ENCODE data around the gene NDC80. TPM values are rescaled to one million over a fixed set of nuclear protein-coding genes. Genes with fewer than 3 reads are reported as not detected.

NDC80 gene
- total RNA-seq, 1 donor from 2014 or later, result 0.55 TPM

GRCh38 chr18:2555895-2556294 lies 15.5 kb upstream of the NDC80 start:
- no peak overlapping the region for H3K4me3 ChIP-seq
- no peaks in the 10 kb centered on the region for H3K27me3 ChIP-seq (ENCODE audit: low read depth)
- intact Hi-C loops (cut with micrococcal nuclease), result no loop called here
- H3K27ac ChIP-seq (replicated peaks), result no peak overlapping the region
- H3K9me3 ChIP-seq (replicated peaks), result no peaks in the 10 kb centered on the region
- peaks cover 25% of the 10 kb centered on the region for H3K36me3 ChIP-seq
- no peak for DNase-seq
- no peaks in the 10 kb centered on the region for H3K4me1 ChIP-seq
- TF ChIP-seq CTCF (IDR thresholded peaks at IDR 0.05; ENCODE audit: borderline replicate concordance), result no peak

- Histone ChIP-seq H3K9me3 (replicated peaks) (no peaks in the 10 kb centered on the region), H3K27me3 (ENCODE audit: low read depth) (no peaks in the 10 kb centered on the region), H3K4me1 (no peaks in the 10 kb centered on the region), H3K36me3 (peaks cover 25% of the 10 kb centered on the region), H3K27ac (replicated peaks) (no peak overlapping the region), H3K4me3 (no peak overlapping the region)
- intact Hi-C loops (cut with micrococcal nuclease), result no loop called here
- TF ChIP-seq CTCF (IDR thresholded peaks at IDR 0.05; ENCODE audit: borderline replicate concordance), result no peak
- no peak for DNase-seq
Observed at GRCh38 chr18:2557536-2557935, 13.8 kb upstream of the NDC80 start.

- Histone ChIP-seq H3K27me3 (ENCODE audit: low read depth) (no peaks in the 10 kb centered on the region), H3K4me3 (no peak overlapping the region), H3K9me3 (replicated peaks) (no peaks in the 10 kb centered on the region), H3K27ac (replicated peaks) (no peak overlapping the region), H3K36me3 (peaks cover 29% of the 10 kb centered on the region), H3K4me1 (no peaks in the 10 kb centered on the region)
- intact Hi-C loops (cut with micrococcal nuclease), result no loop called here
- no peak for DNase-seq
- TF ChIP-seq CTCF (IDR thresholded peaks at IDR 0.05; ENCODE audit: borderline replicate concordance), result no peak
Observed at GRCh38 chr18:2559249-2559648, 12.1 kb upstream of the NDC80 start.

- intact Hi-C loops (cut with micrococcal nuclease), result no loop called here
- TF ChIP-seq CTCF (IDR thresholded peaks at IDR 0.05; ENCODE audit: borderline replicate concordance), result no peak
- DNase-seq, result no peak
- H3K4me1 ChIP-seq, result peaks cover 3% of the 10 kb centered on the region
- no peaks in the 10 kb centered on the region for H3K27me3 ChIP-seq (ENCODE audit: low read depth)
- peaks cover 39% of the 10 kb centered on the region for H3K36me3 ChIP-seq
- no peaks in the 10 kb centered on the region for H3K9me3 ChIP-seq (replicated peaks)
- no peak overlapping the region for H3K4me3 ChIP-seq
- H3K27ac ChIP-seq (replicated peaks), result no peak overlapping the region
Observed at GRCh38 chr18:2564373-2564772, 7.0 kb upstream of the NDC80 start.

- no peak overlapping the region for H3K27ac ChIP-seq (replicated peaks)
- no peak overlapping the region for H3K4me3 ChIP-seq
- intact Hi-C loops (cut with micrococcal nuclease), result no loop called here
- H3K27me3 ChIP-seq (ENCODE audit: low read depth), result no peaks in the 10 kb centered on the region
- H3K36me3 ChIP-seq, result peaks cover 16% of the 10 kb centered on the region
- H3K9me3 ChIP-seq (replicated peaks), result no peaks in the 10 kb centered on the region
- DNase-seq, result no peak
- peaks cover 30% of the 10 kb centered on the region for H3K4me1 ChIP-seq
- no peak for TF ChIP-seq CTCF (IDR thresholded peaks at IDR 0.05; ENCODE audit: borderline replicate concordance)
Observed at GRCh38 chr18:2568129-2568528, 3.2 kb upstream of the NDC80 start.

GRCh38 chr18:2568605-2569004 lies 2.8 kb upstream of the NDC80 start:
- H3K36me3 ChIP-seq, result peaks cover 12% of the 10 kb centered on the region
- intact Hi-C loops (cut with micrococcal nuclease), result no loop called here
- H3K27ac ChIP-seq (replicated peaks), result no peak overlapping the region
- no peak for TF ChIP-seq CTCF (IDR thresholded peaks at IDR 0.05; ENCODE audit: borderline replicate concordance)
- H3K4me1 ChIP-seq, result peaks cover 30% of the 10 kb centered on the region
- no peaks in the 10 kb centered on the region for H3K9me3 ChIP-seq (replicated peaks)
- no peak overlapping the region for H3K4me3 ChIP-seq
- DNase-seq, result no peak
- no peaks in the 10 kb centered on the region for H3K27me3 ChIP-seq (ENCODE audit: low read depth)
